ENCODE results near the gene ALG9.
"Not testable (repeated sequence)": the region's sequence is repeated elsewhere in the genome, so short reads cannot be mapped to it uniquely, and the experiment has no call there.

ALG9 gene
- total RNA-seq = 4.4 to 12.5 (median 7.5) reads per million in 4 experiments

- peak; percentile 82 for DNase-seq
Observed at GRCh38 chr11:111870886-111871692, at the start of gene ALG9. ALG9 (minus strand) TSS chr11:111871581; CDS start chr11:111871482, 99 bp downstream.

- no peak for DNase-seq
Observed at GRCh38 chr11:111920908-111921307, 49.5 kb upstream of the ALG9 start.

- DNase-seq = no peak
Observed at GRCh38 chr11:111918390-111919256, 47.2 kb upstream of the ALG9 start, which contains the start of gene C11orf52. C11orf52 (plus strand) TSS chr11:111918913; CDS start chr11:111918973, 60 bp downstream.

GRCh38 chr11:111917788-111918187 is 46.4 kb upstream of the ALG9 start:
- DNase-seq = no peak

- no peak for DNase-seq
Observed at GRCh38 chr11:111917312-111917711, 45.9 kb upstream of the ALG9 start.

GRCh38 chr11:111916768-111917167 is 45.4 kb upstream of the ALG9 start:
- DNase-seq = no peak

- no peak for DNase-seq
Observed at GRCh38 chr11:111913997-111914396, 42.6 kb upstream of the ALG9 start.

GRCh38 chr11:111913031-111913861 is 41.9 kb upstream of the ALG9 start:
- DNase-seq = no peak

- DNase-seq = no peak
Observed at GRCh38 chr11:111912535-111912934, 41.2 kb upstream of the ALG9 start, which contains the start of gene HSPB2. HSPB2 (plus strand) TSS chr11:111912734; CDS start chr11:111912830, 96 bp downstream.

GRCh38 chr11:111911563-111912401 is 40.4 kb upstream of the ALG9 start, which contains the start of gene CRYAB:
CRYAB (minus strand) TSS chr11:111911770; CDS start chr11:111911724, 46 bp downstream.
- DNase-seq = no peak

GRCh38 chr11:111910676-111911562 is 39.5 kb upstream of the ALG9 start:
- DNase-seq = no peak

- no peak for DNase-seq
Observed at GRCh38 chr11:111909378-111909777, 38.0 kb upstream of the ALG9 start.

- DNase-seq = no peak
Observed at GRCh38 chr11:111908639-111909305, 37.4 kb upstream of the ALG9 start.

- no peak for DNase-seq
Observed at GRCh38 chr11:111906680-111907079, 35.3 kb upstream of the ALG9 start.

- no peak for DNase-seq
Observed at GRCh38 chr11:111905411-111905810, 34.0 kb upstream of the ALG9 start.

- no peak for DNase-seq
Observed at GRCh38 chr11:111886844-111887243, 15.5 kb upstream of the ALG9 start.

GRCh38 chr11:111886032-111886431 is 14.7 kb upstream of the ALG9 start:
- no peak for DNase-seq

- DNase-seq = not testable (repeated sequence)
Observed at GRCh38 chr11:111885053-111885452, 13.7 kb upstream of the ALG9 start.

- DNase-seq = no peak
Observed at GRCh38 chr11:111882202-111882601, 10.8 kb upstream of the ALG9 start.

GRCh38 chr11:111879637-111879960 is 8.2 kb upstream of the ALG9 start:
- no peak for DNase-seq

All from effector CD8-positive, alpha-beta T cell (primary cell).